PC-3 (cell line): ENCODE results near the gene CHRNB1.

Experiments
- CTCF ChIP-seq: fragments of 300-600 bp; sonication (generic); conservative IDR thresholded peaks from 2 replicates; pipeline ENCODE4 v1.5.1; 2017; ENCODE audit warnings: antibody characterized with exemption, low read depth, mild to moderate bottlenecking, low read length
- EZH2 ChIP-seq: fragments of 300-600 bp; sonication (generic); IDR thresholded peaks from one replicate; pipeline ENCODE4 v1.6.1; 2017; ENCODE audit warnings: antibody characterized with exemption, mild to moderate bottlenecking, low read length; ENCODE audit not compliant: unreplicated experiment

- TF ChIP-seq CTCF, result no peak
- no peak for TF ChIP-seq EZH2
Observed at GRCh38 chr17:7483255-7484066, 38.6 kb downstream of the CHRNB1 start.
